Heart right ventricle (tissue), 16 donors: ENCODE measurements around the gene DPEP1. TPM values are rescaled to one million over a fixed set of nuclear protein-coding genes. Genes with fewer than 3 reads are reported as not detected.

ENCODE experiments used
- ATAC-seq, 8 donors: fragments of 200-7000 bp; cut with Tn5 transposase; one replicate each; pipeline ENCODE4 v1.9.1; 2020; ENCODE audit warnings: mild to moderate bottlenecking in 8 of 8, moderate library complexity in 8 of 8, moderate number of reproducible peaks in 1 of 8
- DNase-seq, 2 donors: peaks; one replicate each; pipeline ENCODE4 v3.0.0-alpha.2; 2020
- H3K27ac ChIP-seq, 10 donors: fragments of 200-600 bp; sonication (generic) in 2 of 10; one replicate each; pipeline versions ENCODE4 v1.5.0 to v1.8.0; 2020 to 2022; ENCODE audit warnings: mild to moderate bottlenecking in 3 of 10
- H3K27me3 ChIP-seq, 7 donors: fragments of 200-600 bp; one replicate each; pipeline ENCODE4 v1.8.0; 2021 to 2022; ENCODE audit warnings: mild to moderate bottlenecking in 2 of 7
- H3K36me3 ChIP-seq, 9 donors: fragments of 200-600 bp; sonication (generic) in 1 of 9; one replicate each; pipeline versions ENCODE4 v1.5.0 to v1.8.0; 2020 to 2022; ENCODE audit warnings: mild to moderate bottlenecking in 2 of 9
- H3K4me1 ChIP-seq, 9 donors: fragments of 200-600 bp; sonication (generic) in 1 of 9; one replicate each; pipeline versions ENCODE4 v1.5.0 to v1.8.0; 2020 to 2022; ENCODE audit warnings: mild to moderate bottlenecking in 4 of 9
- H3K4me3 ChIP-seq, 10 donors: fragments of 200-600 bp; sonication (generic) in 2 of 10; one replicate each; pipeline versions ENCODE4 v1.5.0 to v1.8.0; 2020 to 2022; ENCODE audit warnings: mild to moderate bottlenecking in 7 of 10, moderate library complexity in 2 of 10
- H3K9me3 ChIP-seq, 11 donors: fragments of 200-600 bp in 10 of 11; sonication (generic) in 2 of 11; one replicate each; pipeline versions ENCODE4 v1.5.0 to v1.8.0; 2013 to 2022; ENCODE audit warnings: mild to moderate bottlenecking in 2 of 11, control low read depth in 1 of 11, moderate library complexity in 1 of 11
- CTCF ChIP-seq, 9 donors: fragments of 200-600 bp; sonication (generic) in 2 of 9; IDR thresholded peaks; one replicate each; pipeline versions ENCODE4 v1.5.0 to v1.8.0; 2021 to 2022; ENCODE audit warnings: antibody characterized with exemption in 9 of 9, mild to moderate bottlenecking in 5 of 9, moderate library complexity in 1 of 9
- WGBS, 2 donors: extraction: QIAGEN DNeasy Blood & Tissue Kit; methylation state at CpG; one replicate each; pipeline ENCODE4 v1.1.7; 2013; ENCODE audit warnings: inconsistent platforms in 1 of 2; 5-methylcytosine and 5-hydroxymethylcytosine counted together
- intact Hi-C, 10 donors: fragments of 100-400 bp; cut with DNase I; formaldehyde crosslinking; loops; one replicate each; pipeline versions ENCODE4 v1.11.1 to v1.14.2; 2022
- polyA plus RNA-seq, 2 donors: library from polyadenylated mRNA; stranded (reverse); fragments of 200-250 nt; gene quantifications; one replicate each; pipeline ENCODE4 v1.2.3, GENCODE V29; 2013
- total RNA-seq, 10 donors: library from RNA; stranded (reverse); fragmentation: NEBNext Ultra II Directional in 3 of 10; extraction: Animal tissue kit (Norgen Biotek cat#: 25700) in 3 of 10; gene quantifications; one replicate each; pipeline versions ENCODE4 v1.2.1 to v1.2.4, GENCODE V29; 2021 to 2023
- donor health status: Arrhythmogenic right ventricular cardiomyopathy.
- donor health status: ischemic (EF 13 %, LVEDD 7.1; RV severe dilation, severe dysfunction).
- donor health status: healthy with polysubstance abuse.
- donor health status: DM: no; HTN: yes; CAD: no.
- donor health status: DM: no; HTN: no; CAD: no.
- donor health status: ischemic (EF 25% LVEDD 6.9; RV normal size, moderate dysfunction).
- donor health status: ischemic (EF 25% LVEDD 5.7; RV mildly dilated, moderate dysfunction).
- donor health status: healthy.
- donor health status: DM: yes; HTN: yes; CAD: no.
- donor health status: Ischemic cardiomyopathy.
- donor health status: ischemic (EF 35%, LVEDD 5.7; RV mildly dilated, moderate dysfunction).
- donor health status: nonischemic (EF 11% LVEDD 7.7; RV severe dilation, severe dysfunction).
- donor health status: DM: yes; HTN: yes; CAD: no.
- donor health status: PGD.
- donor health status: ischemic (EF 29% LVEDD 5.4; RV normal size, mild dysfunction).
- donor health status: nonischemic (EF 23%, LVEDD 6.1; RV moderate dilation, normal function).

Gene DPEP1
- total and polyA plus RNA-seq, 12 donors, result 0.09 TPM; not detected in 11

- ATAC-seq (peak in 4 of 8 donors; percentile 19 to 33 (median 27)), DNase-seq (no peak)
- Histone ChIP-seq H3K4me1 (peaks cover 0 to 6% (median 0%) of the 10 kb centered on the region in 9 donors), H3K27me3 (peaks cover 8 to 60% (median 30%) of the 10 kb centered on the region in 7 donors), H3K27ac (peak overlapping the region in 2 of 10 donors; percentile 5 to 53), H3K4me3 (no peak overlapping the region), H3K36me3 (no peaks in the 10 kb centered on the region), H3K9me3 (no peaks in the 10 kb centered on the region)
- intact Hi-C loops, result no loop called here
- 63 to 72% methylated on average over 20 of the region's 20 CpGs for WGBS, 2 donors
- TF ChIP-seq CTCF (IDR thresholded peaks at IDR 0.05), result no peak
These were observed 3.2 kb downstream of the DPEP1 start for GRCh38 chr16:89616623-89617022.

GRCh38 chr16:89617036-89617435 is 3.6 kb downstream of the DPEP1 start:
- TF ChIP-seq CTCF (IDR thresholded peaks at IDR 0.05), result no peak
- intact Hi-C loops, result no loop called here
- Histone ChIP-seq H3K36me3 (no peaks in the 10 kb centered on the region), H3K27ac (peak overlapping the region in 2 of 10 donors; percentile 5 to 53), H3K4me3 (no peak overlapping the region), H3K4me1 (peaks cover 0 to 6% (median 0%) of the 10 kb centered on the region in 9 donors), H3K9me3 (no peaks in the 10 kb centered on the region), H3K27me3 (peaks cover 8 to 60% (median 32%) of the 10 kb centered on the region in 7 donors)
- DNase-seq, result no peak
- WGBS, 2 donors, result 58 to 59% methylated on average over 6 of the region's 6 CpGs
- no peak for ATAC-seq

- H3K4me1 ChIP-seq, result peaks cover 0 to 12% (median 0%) of the 10 kb centered on the region in 9 donors
- no peaks in the 10 kb centered on the region for H3K36me3 ChIP-seq
- WGBS, 2 donors, result 63 to 70% methylated on average over 16 of the region's 16 CpGs
- DNase-seq, result no peak
- no peak for TF ChIP-seq CTCF (IDR thresholded peaks at IDR 0.05)
- no peak for ATAC-seq
- no peak overlapping the region for H3K4me3 ChIP-seq
- intact Hi-C loops, result no loop called here
- no peaks in the 10 kb centered on the region for H3K9me3 ChIP-seq
- H3K27ac ChIP-seq, result no peak overlapping the region
- peaks cover 2 to 57% (median 29%) of the 10 kb centered on the region in 7 donors for H3K27me3 ChIP-seq
These were observed 4.9 kb downstream of the DPEP1 start for GRCh38 chr16:89618109-89618998.

- Histone ChIP-seq H3K36me3 (no peaks in the 10 kb centered on the region), H3K27ac (no peak overlapping the region), H3K27me3 (peaks cover 0 to 54% (median 26%) of the 10 kb centered on the region in 7 donors), H3K9me3 (no peaks in the 10 kb centered on the region), H3K4me1 (peaks cover 0 to 19% (median 3%) of the 10 kb centered on the region in 9 donors), H3K4me3 (no peak overlapping the region)
- no peak for DNase-seq
- no peak for TF ChIP-seq CTCF (IDR thresholded peaks at IDR 0.05)
- ATAC-seq, result no peak
- intact Hi-C loops, result no loop called here
- 41 to 45% methylated on average over 12 of the region's 12 CpGs for WGBS, 2 donors
These were observed 6.4 kb downstream of the DPEP1 start for GRCh38 chr16:89619840-89620239.
